ENCODE results near the gene ABCB7. TPM values are rescaled to one million over a fixed set of nuclear protein-coding genes. Genes with fewer than 3 reads are reported as not detected.
"Not testable (repeated sequence)": the region's sequence is repeated elsewhere in the genome, so short reads cannot be mapped to it uniquely, and the experiment has no call there.

ABCB7 gene
- total RNA-seq, 1 donor: 25.6 TPM

- H3K4me3 ChIP-seq (ENCODE audit: low read length); H3K27me3 ChIP-seq (ENCODE audit: insufficient read depth, low read length); H3K9me3 ChIP-seq (ENCODE audit: low read depth, low read length); H3K4me1 ChIP-seq (ENCODE audit: insufficient read depth, low read length): not testable (repeated sequence)
Measured at GRCh38 chrX:75044142-75044541, 111.9 kb downstream of the ABCB7 start.

GRCh38 chrX:75038925-75039324 lies 117.2 kb downstream of the ABCB7 start:
- H3K9me3 ChIP-seq (ENCODE audit: low read depth, low read length): no peaks in the 10 kb centered on the region
- H3K4me3 ChIP-seq (ENCODE audit: low read length): no peak overlapping the region
- H3K4me1 ChIP-seq (ENCODE audit: insufficient read depth, low read length): no peaks in the 10 kb centered on the region
- H3K27me3 ChIP-seq (ENCODE audit: insufficient read depth, low read length): no peaks in the 10 kb centered on the region

Other genes starting within 250 kb of the ABCB7 start
- gene NEXMIF, start 230.8 kb downstream of the ABCB7 start, total RNA-seq: 1.6 TPM
- gene UPRT, start 117.8 kb upstream of the ABCB7 start, total RNA-seq: 40.2 TPM

Measured in mononuclear cell (primary cell).